Spleen (tissue), 11 donors: Measurements from ENCODE around the gene SEMG1. TPM values are rescaled to one million over a fixed set of nuclear protein-coding genes. Genes with fewer than 3 reads are reported as not detected.

Experiments used
- DNase-seq: peaks from one replicate; pipeline ENCODE4 v3.0.0-alpha.2; 2020
- H3K27ac ChIP-seq, 8 donors: fragments of 200-600 bp; sonication (generic) in 7 of 8; 1 replicate in 4 of 8; 2 replicates in 4 of 8; pipeline versions ENCODE4 v1.5.0 to v1.8.0; 2016 to 2021; ENCODE audit warnings: inconsistent platforms in 4 of 8, mild to moderate bottlenecking in 4 of 8, moderate library complexity in 1 of 8
- H3K27me3 ChIP-seq, 7 donors: fragments of 200-600 bp; sonication (generic) in 6 of 7; replicated peaks in 1 of 7; 1 replicate in 4 of 7; 2 replicates in 3 of 7; pipeline versions ENCODE4 v1.5.0 to v1.8.0; 2016 to 2021; ENCODE audit warnings: inconsistent platforms in 3 of 7, mild to moderate bottlenecking in 1 of 7
- H3K36me3 ChIP-seq, 6 donors: fragments of 200-600 bp; sonication (generic) in 5 of 6; 1 replicate in 4 of 6; 2 replicates in 2 of 6; pipeline versions ENCODE4 v1.5.0 to v1.8.0; 2016 to 2021; ENCODE audit warnings: inconsistent platforms in 2 of 6
- H3K4me1 ChIP-seq, 6 donors: fragments of 200-600 bp; sonication (generic) in 5 of 6; 1 replicate in 3 of 6; 2 replicates in 3 of 6; pipeline versions ENCODE4 v1.5.0 to v1.8.0; 2016 to 2021; ENCODE audit warnings: inconsistent platforms in 3 of 6
- H3K4me3 ChIP-seq, 8 donors: fragments of 200-600 bp; sonication (generic) in 7 of 8; 1 replicate in 4 of 8; 2 replicates in 4 of 8; pipeline versions ENCODE4 v1.5.0 to v1.8.0; 2016 to 2021; ENCODE audit warnings: inconsistent platforms in 4 of 8, mild to moderate bottlenecking in 4 of 8, moderate library complexity in 2 of 8
- H3K9me3 ChIP-seq, 8 donors: fragments of 200-600 bp; sonication (generic) in 7 of 8; 1 replicate in 4 of 8; 2 replicates in 4 of 8; pipeline versions ENCODE4 v1.5.0 to v1.8.0; 2016 to 2021; ENCODE audit warnings: inconsistent platforms in 4 of 8
- CTCF ChIP-seq, 11 experiments: fragments of 200-600 bp in 7 of 11; fragments of 450-650 bp in 4 of 11; sonication (generic) in 4 of 11; IDR thresholded peaks in 8 of 11; conservative IDR thresholded peaks in 3 of 11; 1 replicate in 7 of 11; 2 replicates in 4 of 11; pipeline versions ENCODE4 v1.4.0 to v1.8.0; 2016 to 2021; ENCODE audit warnings: antibody characterized with exemption in 11 of 11, inconsistent platforms in 4 of 11, mild to moderate bottlenecking in 1 of 11
- POLR2A ChIP-seq, 3 donors: fragments of 450-650 bp; IDR thresholded peaks; one replicate each; pipeline ENCODE4 v1.5.1; 2017; ENCODE audit warnings: antibody characterized with exemption in 3 of 3, mild to moderate bottlenecking in 1 of 3
- POLR2AphosphoS5 ChIP-seq, 3 donors: sonication (generic); formaldehyde crosslinking; IDR thresholded peaks; one replicate each; pipeline ENCODE4 v1.5.1; 2017; ENCODE audit warnings: antibody characterized with exemption in 3 of 3
- WGBS, 5 donors: extraction: QIAGEN DNeasy Blood & Tissue Kit in 3 of 5; methylation state at CpG; one replicate each; pipeline versions ENCODE4 v1.1.5 to v1.1.7; 2013 to 2018; 5-methylcytosine and 5-hydroxymethylcytosine counted together
- intact Hi-C: fragments of 100-400 bp; cut with DNase I; formaldehyde crosslinking; loops from one replicate; pipeline ENCODE4 v1.15.0; 2023; ENCODE audit warnings: low total_unique reads
- polyA plus RNA-seq, 3 donors: library from polyadenylated mRNA; stranded (reverse); fragments of 200-250 nt; gene quantifications; one replicate each; pipeline ENCODE4 v1.2.1, GENCODE V29; 2013
- total RNA-seq, 7 donors: library from RNA; depleted of rRNA in 3 of 7; stranded (reverse); fragments of >200 nt in 3 of 7; fragmentation: NEBNext Ultra II Directional in 4 of 7; extraction: Animal tissue kit (Norgen Biotek cat#: 25700) in 4 of 7; gene quantifications; one replicate each; pipeline versions ENCODE4 v1.1.0 to v1.2.1, GENCODE V29; 2016 to 2021
- donor health status: healthy with polysubstance abuse.
- donor health status: DM: no; HTN: no; CAD: no; lungs with moderate emphysema.
- donor health status: DM: no; HTN: no; CAD: no.
- donor health status: Bipolar disorder and iron deficiency.
- donor health status: healthy.
- donor health status: DM: no; HTN: no; CAD: no.
- donor health status: DM: yes; HTN: yes; CAD: no.

Gene SEMG1
- total and polyA plus RNA-seq, 10 donors, result 0.72 TPM; not detected in 9

- H3K4me1 ChIP-seq, result no peaks in the 10 kb centered on the region
- intact Hi-C loops, result no loop called here
- H3K4me3 ChIP-seq, result no peak overlapping the region
- H3K9me3 ChIP-seq, result no peaks in the 10 kb centered on the region
- WGBS, 5 donors, result 50 to 95% (median 92%) methylated on average over 1 to 2 of the region's 2 CpGs
- H3K36me3 ChIP-seq, result no peaks in the 10 kb centered on the region
- H3K27ac ChIP-seq, result no peak overlapping the region
- peaks cover 0 to 36% (median 0%) of the 10 kb centered on the region in 7 donors for H3K27me3 ChIP-seq
- no peak for TF ChIP-seq CTCF (IDR thresholded peaks at IDR 0.05 in 8 of 11, conservative IDR thresholded peaks at IDR 0.05 in 3 of 11)
- TF ChIP-seq POLR2AphosphoS5 (IDR thresholded peaks at IDR 0.05), result no peak
- no peak for TF ChIP-seq POLR2A (IDR thresholded peaks at IDR 0.05)
- no peak for DNase-seq
Observed at GRCh38 chr20:45218636-45219035, 11.8 kb downstream of the SEMG1 start.

GRCh38 chr20:45221076-45221475, 14.2 kb downstream of the SEMG1 start, which contains the start of gene SEMG2:
Gene SEMG2 (plus strand): TSS chr20:45221373. CDS start chr20:45221390, 17 bp downstream.
- Histone ChIP-seq H3K27me3 (peaks cover 0 to 48% (median 0%) of the 10 kb centered on the region in 7 donors), H3K4me3 (no peak within 1 kb of the TSS), H3K4me1 (no peaks in the 10 kb centered on the region), H3K27ac (no peak within 1 kb of the TSS), H3K36me3 (no peaks in the 10 kb centered on the region), H3K9me3 (no peaks in the 10 kb centered on the region)
- intact Hi-C loops, result no loop called here
- 90 to 97% (median 94%) methylated on average over 4 of the region's 4 CpGs for WGBS, 5 donors
- no peak for DNase-seq
- no peak for TF ChIP-seq CTCF (IDR thresholded peaks at IDR 0.05 in 8 of 11, conservative IDR thresholded peaks at IDR 0.05 in 3 of 11)

GRCh38 chr20:45223136-45223535, 16.3 kb downstream of the SEMG1 start:
- no peaks in the 10 kb centered on the region for H3K36me3 ChIP-seq
- H3K4me3 ChIP-seq, result no peak overlapping the region
- peaks cover 0 to 52% (median 1%) of the 10 kb centered on the region in 7 donors for H3K27me3 ChIP-seq
- no peak overlapping the region for H3K27ac ChIP-seq
- TF ChIP-seq POLR2A (IDR thresholded peaks at IDR 0.05), result no peak
- TF ChIP-seq POLR2AphosphoS5 (IDR thresholded peaks at IDR 0.05), result no peak
- no peak for TF ChIP-seq CTCF (IDR thresholded peaks at IDR 0.05 in 8 of 11, conservative IDR thresholded peaks at IDR 0.05 in 3 of 11)
- no peaks in the 10 kb centered on the region for H3K4me1 ChIP-seq
- no peak for DNase-seq
- intact Hi-C loops, result no loop called here
- no peaks in the 10 kb centered on the region for H3K9me3 ChIP-seq

GRCh38 chr20:45226287-45226686, 19.5 kb downstream of the SEMG1 start:
- no peaks in the 10 kb centered on the region for H3K9me3 ChIP-seq
- H3K36me3 ChIP-seq, result no peaks in the 10 kb centered on the region
- no peak overlapping the region for H3K27ac ChIP-seq
- no peak for DNase-seq
- no peaks in the 10 kb centered on the region for H3K4me1 ChIP-seq
- intact Hi-C loops, result no loop called here
- H3K27me3 ChIP-seq, result peaks cover 0 to 65% (median 0%) of the 10 kb centered on the region in 7 donors
- TF ChIP-seq POLR2A (IDR thresholded peaks at IDR 0.05) (no peak), CTCF (IDR thresholded peaks at IDR 0.05 in 8 of 11, conservative IDR thresholded peaks at IDR 0.05 in 3 of 11) (no peak), POLR2AphosphoS5 (IDR thresholded peaks at IDR 0.05) (no peak)
- 77 to 84% (median 81%) methylated on average over 1 of the region's 1 CpG for WGBS, 5 donors
- H3K4me3 ChIP-seq, result no peak overlapping the region
